SK-N-SH (cell line): ENCODE measurements around the gene ART4. TPM values are rescaled to one million over a fixed set of nuclear protein-coding genes. Genes with fewer than 3 reads are reported as not detected.

Experiments used
- CTCF ChIA-PET: fragments of 300-600, 350-600 bp; formaldehyde crosslinking; extraction: SDS; loops from one replicate; lab custom pipeline; 2021; lab: Yijun Ruan, JAX
- POLR2A ChIA-PET: fragments of 350-600 bp; sonication (Branson Sonifier 250); formaldehyde crosslinking; extraction: SDS; loops from one replicate; lab custom pipeline; 2020; ENCODE audit warnings: antibody characterized with exemption, inconsistent platforms; lab: Yijun Ruan, JAX
- DNase-seq: peaks from one replicate; pipeline ENCODE4 v3.0.0; 2012
- H2AFZ ChIP-seq: fragments of 200-600 bp; sonication (generic); 2 replicates; pipeline ENCODE4 v1.8.1; 2016; ENCODE audit warnings: antibody characterized with exemption, mild to moderate bottlenecking, low read depth
- H3F3A ChIP-seq: fragments of 200-600 bp; sonication (generic); replicated peaks from 2 replicates; pipeline ENCODE3; 2016; ENCODE audit warnings: antibody characterized with exemption, mild to moderate bottlenecking; ENCODE audit not compliant: insufficient read depth
- H3K27ac ChIP-seq, 2 experiments: fragments of 200-500 bp in 1 of 2; fragments of 200-600 bp in 1 of 2; sonication (Bioruptor generic) in 1 of 2; sonication (generic), shearing (Covaris generic) in 1 of 2; 2 replicates each; pipeline versions ENCODE4 v1.5.1 to v1.6.1; 2014 to 2016; ENCODE audit warnings: low read depth in 2 of 2, inconsistent platforms in 1 of 2, low read length in 1 of 2, mild to moderate bottlenecking in 1 of 2, mixed read lengths in 1 of 2
- H3K27me3 ChIP-seq: fragments of 200-600 bp; sonication (generic), shearing (Covaris generic); 2 replicates; pipeline ENCODE4 v1.6.1; 2016; ENCODE audit warnings: mixed run types; ENCODE audit not compliant: insufficient read depth
- H3K36me3 ChIP-seq, 2 experiments: fragments of 200-500 bp in 1 of 2; fragments of 200-600 bp in 1 of 2; sonication (Bioruptor generic) in 1 of 2; sonication (generic) in 1 of 2; replicated peaks in 1 of 2; 2 replicates each; pipeline versions ENCODE3 to v1.5.1; 2014 to 2016; ENCODE audit warnings: low read length in 1 of 2, mild to moderate bottlenecking in 1 of 2; ENCODE audit not compliant: insufficient read depth in 2 of 2, control insufficient read depth in 1 of 2
- H3K4me1 ChIP-seq, 2 experiments: fragments of 200-500 bp in 1 of 2; fragments of 200-600 bp in 1 of 2; sonication (Bioruptor generic) in 1 of 2; sonication (generic), shearing (Covaris generic) in 1 of 2; 2 replicates each; pipeline versions ENCODE4 v1.5.1 to v1.6.1; 2014 to 2016; ENCODE audit warnings: low read depth in 1 of 2, low read length in 1 of 2, mixed run types in 1 of 2; ENCODE audit not compliant: insufficient read depth in 2 of 2, control insufficient read depth in 1 of 2
- H3K4me2 ChIP-seq: fragments of 200-600 bp; sonication (generic), shearing (Covaris generic); 2 replicates; pipeline ENCODE4 v1.6.1; 2017; ENCODE audit warnings: mixed run types
- H3K4me3 ChIP-seq, 2 experiments: fragments of 200-500 bp in 1 of 2; fragments of 200-600 bp in 1 of 2; sonication (Bioruptor generic) in 1 of 2; sonication (generic), shearing (Covaris generic) in 1 of 2; 2 replicates each; pipeline versions ENCODE4 v1.5.1 to v1.8.1; 2014 to 2016; ENCODE audit warnings: low read depth in 2 of 2, inconsistent platforms in 1 of 2, low read length in 1 of 2, mild to moderate bottlenecking in 1 of 2, mixed read lengths in 1 of 2, moderate library complexity in 1 of 2
- H3K79me2 ChIP-seq: fragments of 200-600 bp; sonication (generic); 2 replicates; pipeline ENCODE4 v1.8.1; 2017; ENCODE audit warnings: mild to moderate bottlenecking; ENCODE audit not compliant: insufficient read depth
- H3K9ac ChIP-seq: fragments of 200-600 bp; sonication (generic); 2 replicates; pipeline ENCODE4 v1.6.1; 2017; ENCODE audit warnings: mixed run types
- H3K9me2 ChIP-seq: fragments of 200-600 bp; sonication (generic); 2 replicates; pipeline ENCODE4 v1.6.1; 2017; ENCODE audit warnings: mixed run types
- H3K9me3 ChIP-seq: fragments of 200-600 bp; sonication (generic); 2 replicates; pipeline ENCODE4 v1.6.1; 2017; ENCODE audit warnings: mixed run types, mild to moderate bottlenecking, moderate library complexity
- H4K20me1 ChIP-seq: fragments of 200-600 bp; sonication (generic); 2 replicates; pipeline ENCODE4 v1.6.1; 2017; ENCODE audit warnings: mild to moderate bottlenecking, mixed run types; ENCODE audit not compliant: insufficient read depth
- CHD2 ChIP-seq: fragments of 150-350 bp; IDR thresholded peaks from 2 replicates; pipeline ENCODE4 v1.6.1; 2018; ENCODE audit warnings: low read length; ENCODE audit not compliant: partially characterized antibody
- ELF1 ChIP-seq: IDR thresholded peaks from 2 replicates; pipeline ENCODE4 v1.4.0; 2012
- EP300 ChIP-seq, 2 experiments: IDR thresholded peaks; 2 replicates each; pipeline versions ENCODE4 v1.4.0 to v1.6.1; 2012; ENCODE audit warnings: borderline replicate concordance in 1 of 2, low read depth in 1 of 2, low read length in 1 of 2
- EZH2phosphoT487 ChIP-seq: fragments of 200-600 bp; sonication (generic); IDR thresholded peaks from 2 replicates; pipeline ENCODE4 v1.6.1; 2017; ENCODE audit warnings: low read depth, mixed run types, mild to moderate bottlenecking, antibody characterized with exemption, moderate library complexity, borderline replicate concordance
- FOSL2 ChIP-seq: IDR thresholded peaks from 2 replicates; pipeline ENCODE4 v1.4.0; 2012; ENCODE audit warnings: low read depth, mild to moderate bottlenecking, moderate library complexity, borderline replicate concordance
- FOXJ3 ChIP-seq: sonication (generic); formaldehyde crosslinking; IDR thresholded peaks from 2 replicates; pipeline ENCODE4 v1.5.1; 2020; ENCODE audit warnings: mild to moderate bottlenecking, missing genetic modification reagents
- GABPA ChIP-seq: IDR thresholded peaks from 2 replicates; pipeline ENCODE4 v1.4.0; 2012; ENCODE audit warnings: low read depth, mild to moderate bottlenecking
- IRF3 ChIP-seq: fragments of 150-350 bp; IDR thresholded peaks from 2 replicates; pipeline ENCODE4 v1.6.1; 2016; ENCODE audit warnings: mild to moderate bottlenecking, low read depth, low read length
- MAX ChIP-seq: IDR thresholded peaks from 2 replicates; pipeline ENCODE4 v1.4.0; 2012; ENCODE audit warnings: low read depth
- MXI1 ChIP-seq: IDR thresholded peaks from 2 replicates; pipeline ENCODE4 v1.6.1; 2012; ENCODE audit warnings: mild to moderate bottlenecking, low read depth, low read length, improper control_type of control experiment
- PBX3 ChIP-seq: IDR thresholded peaks from 2 replicates; pipeline ENCODE4; 2012
- POLR2AphosphoS5 ChIP-seq: IDR thresholded peaks from 2 replicates; pipeline ENCODE4 v1.6.1; 2012; ENCODE audit warnings: low read depth, low read length
- RFX5 ChIP-seq: IDR thresholded peaks from 2 replicates; pipeline ENCODE4 v1.6.1; 2012; ENCODE audit warnings: mild to moderate bottlenecking, improper control_type of control experiment, low read length
- RXRA ChIP-seq: IDR thresholded peaks from 2 replicates; pipeline ENCODE4 v1.4.0; 2012; ENCODE audit warnings: low read depth, mild to moderate bottlenecking, borderline replicate concordance
- SIN3A ChIP-seq: IDR thresholded peaks from 2 replicates; pipeline ENCODE4 v1.6.1; 2012; ENCODE audit warnings: low read depth, mild to moderate bottlenecking, low read length, moderate library complexity, borderline replicate concordance
- TAF1 ChIP-seq: IDR thresholded peaks from 2 replicates; pipeline ENCODE4 v1.6.1; 2012; ENCODE audit warnings: low read depth, mild to moderate bottlenecking, low read length, moderate library complexity, borderline replicate concordance
- TEAD4 ChIP-seq: IDR thresholded peaks from 2 replicates; pipeline ENCODE4 v1.4.0; 2012; ENCODE audit warnings: mild to moderate bottlenecking, borderline replicate concordance; ENCODE audit not compliant: insufficient read depth
- YY1 ChIP-seq: IDR thresholded peaks from 2 replicates; pipeline ENCODE4 v1.4.0; 2012; ENCODE audit warnings: low read depth, mild to moderate bottlenecking
- ZBTB33 ChIP-seq: IDR thresholded peaks from 2 replicates; pipeline ENCODE4 v1.4.0; 2012; ENCODE audit warnings: low read depth, borderline replicate concordance
- WGBS: methylation state at CpG from one replicate; pipeline ENCODE4 v1.1.6; 2017; ENCODE audit warnings: low lambda C conversion rate; 5-methylcytosine and 5-hydroxymethylcytosine counted together
- polyA plus RNA-seq, 3 experiments: library from polyadenylated mRNA; depleted of rRNA; stranded (reverse); fragments of >200 nt; gene quantifications; 2 replicates each; pipeline ENCODE4 v1.2.3, GENCODE V29; 2012

ART4 gene
- polyA plus RNA-seq, 1 of the 3 experiments (the other 2 are of a cell fraction), result not detected

GRCh38 chr12:14803830-14804160 is 39.5 kb downstream of the ART4 start:
- H4K20me1 ChIP-seq, result no peaks in the 10 kb centered on the region
- no peaks in the 10 kb centered on the region for H3K9me3 ChIP-seq
- peaks cover 13 to 22% of the 10 kb centered on the region in 2 experiments for H3K36me3 ChIP-seq
- ChIA-PET CTCF (interaction anchor here (0.9 to 2.5 kb wide), 4 partner anchors 20 to 34 kb away, joined by 3 to 18 read pairs (median 4); a partner anchor contains a TSS), POLR2A (interaction anchor here (0.8 to 3.6 kb wide), 3 partner anchors 18 to 33 kb away, joined by 3 to 30 read pairs (median 5); a partner anchor contains a TSS)
- peaks cover 2 to 4% of the 10 kb centered on the region in 2 experiments; a peak in 3 of 4 replicates for H3K4me1 ChIP-seq
- H3K79me2 ChIP-seq, result peaks cover 45% of the 10 kb centered on the region
- peak overlapping the region; percentile 65 for H2AFZ ChIP-seq
- H3K27me3 ChIP-seq, result no peaks in the 10 kb centered on the region
- no peak for DNase-seq
- no peaks in the 10 kb centered on the region for H3K9me2 ChIP-seq
- peak overlapping the region; percentile 61 for H3K9ac ChIP-seq
- peak overlapping the region; percentile 77 for H3K4me2 ChIP-seq
- peak overlapping the region; percentile 63 to 87 for H3K4me3 ChIP-seq
- peak overlapping the region; percentile 70 to 97 for H3K27ac ChIP-seq
- TF ChIP-seq FOSL2 (no peak), TAF1 (peak; percentile 1; the same call in 1 of the 2 replicates)
- TF ChIP-seq, all 33 proteins: peak for 1
- WGBS, result 1% methylated on average over 12 of the region's 12 CpGs
- H3F3A ChIP-seq, result no peaks in the 10 kb centered on the region

- peak; percentile 89 for DNase-seq
- 1% methylated on average over 45 of the region's 50 CpGs for WGBS
- CTCF ChIA-PET, result interaction anchor here (0.9 to 2.5 kb wide), 6 partner anchors 11 to 34 kb away, joined by 3 to 18 read pairs (median 4); a partner anchor contains a TSS
- Histone ChIP-seq H3K4me3 (peak within 1 kb of the TSS; percentile 63 to 87), H3K36me3 (peaks cover 19 to 28% of the 10 kb centered on the region in 2 experiments), H3K27ac (peak within 1 kb of the TSS; percentile 81 to 97), H3F3A (no peaks in the 10 kb centered on the region), H3K4me1 (peaks cover 2 to 4% of the 10 kb centered on the region in 2 experiments; a peak in 3 of 4 replicates), H3K9me3 (no peaks in the 10 kb centered on the region), H3K79me2 (peaks cover 50% of the 10 kb centered on the region), H3K4me2 (peak within 1 kb of the TSS; percentile 79), H3K9ac (peak within 1 kb of the TSS; percentile 91), H4K20me1 (no peaks in the 10 kb centered on the region), H3K9me2 (no peaks in the 10 kb centered on the region), H3K27me3 (no peaks in the 10 kb centered on the region), H2AFZ (peak within 1 kb of the TSS; percentile 65)
- POLR2A ChIA-PET, result interaction anchor here (0.8 to 3.6 kb wide), 4 partner anchors 17 to 33 kb away, joined by 3 to 30 read pairs (median 4); a partner anchor contains a TSS
- TF ChIP-seq POLR2AphosphoS5 (peak; percentile 97), EZH2phosphoT487 (no peak), PBX3 (peak; percentile 98), EP300 (IDR thresholded peaks at IDR 0.05; ENCODE audit: borderline replicate concordance in 1 of 2, low read depth in 1 of 2, low read length in 1 of 2) (peak in 1 of 2 experiments; percentile 19; a peak in 1 of 4 replicates), SIN3A (peak; percentile 83), RFX5 (peak; percentile 29; the same call in 1 of the 2 replicates), IRF3 (peak; percentile 52; the same call in 1 of the 2 replicates), YY1 (peak; percentile 95), TEAD4 (no peak), ELF1 (peak; percentile 53; the same call in 1 of the 2 replicates), CHD2 (peak; percentile 89), MXI1 (peak; percentile 77), ZBTB33 (no peak), RXRA (no peak), MAX (peak; percentile 60; the same call in 1 of the 2 replicates), TAF1 (peak; percentile 84), GABPA (peak; percentile 95), FOXJ3 (CRISPR knock-in tag) (no peak)
Measured at GRCh38 chr12:14803011-14803829, 40.1 kb downstream of the ART4 start, which contains the start of the genes C12orf60 and WBP11. C12orf60 (plus strand) TSS chr12:14803670; CDS start chr12:14822936, 19,266 bp downstream. WBP11 (minus strand) TSS chr12:14803478; CDS start chr12:14801383, 2,095 bp downstream.
